CD4-positive, alpha-beta T cell treated with Interleukin-15 for 4 hours (primary cell): ENCODE data around the gene CMIP.
"Not testable (repeated sequence)": the region's sequence is repeated elsewhere in the genome, so short reads cannot be mapped to it uniquely, and the experiment has no call there.

ENCODE experiments used
- DNase-seq: peaks from one replicate; pipeline ENCODE4 v3.0.0-alpha.2; 2020; ENCODE audit warnings: low spot score

The CMIP gene

DNA sequence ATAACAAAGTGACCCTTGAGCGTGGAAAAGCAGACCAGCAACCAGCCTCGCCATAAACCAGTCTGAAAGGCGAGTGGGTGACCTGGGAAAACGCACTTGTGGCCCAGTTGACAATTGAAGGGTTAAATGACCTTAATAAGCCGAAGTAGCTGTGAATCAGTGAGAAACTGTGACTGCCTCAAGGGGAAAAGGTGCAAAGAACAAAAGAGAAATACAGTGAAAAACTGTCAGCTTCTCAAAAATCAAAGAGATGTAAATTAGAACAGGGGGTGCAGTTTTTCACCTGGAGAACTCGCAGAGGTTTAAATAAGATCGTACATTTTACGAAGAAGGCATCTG lies 124.1 kb downstream of the CMIP start:
- no peak for DNase-seq

- no peak for DNase-seq
These were observed 124.9 kb downstream of the CMIP start for GRCh38 chr16:81569361-81570034.

- DNase-seq = no peak
These were observed 125.7 kb downstream of the CMIP start for GRCh38 chr16:81570151-81570846.

- no peak for DNase-seq
These were observed 126.6 kb downstream of the CMIP start for GRCh38 chr16:81571175-81571574.

DNA sequence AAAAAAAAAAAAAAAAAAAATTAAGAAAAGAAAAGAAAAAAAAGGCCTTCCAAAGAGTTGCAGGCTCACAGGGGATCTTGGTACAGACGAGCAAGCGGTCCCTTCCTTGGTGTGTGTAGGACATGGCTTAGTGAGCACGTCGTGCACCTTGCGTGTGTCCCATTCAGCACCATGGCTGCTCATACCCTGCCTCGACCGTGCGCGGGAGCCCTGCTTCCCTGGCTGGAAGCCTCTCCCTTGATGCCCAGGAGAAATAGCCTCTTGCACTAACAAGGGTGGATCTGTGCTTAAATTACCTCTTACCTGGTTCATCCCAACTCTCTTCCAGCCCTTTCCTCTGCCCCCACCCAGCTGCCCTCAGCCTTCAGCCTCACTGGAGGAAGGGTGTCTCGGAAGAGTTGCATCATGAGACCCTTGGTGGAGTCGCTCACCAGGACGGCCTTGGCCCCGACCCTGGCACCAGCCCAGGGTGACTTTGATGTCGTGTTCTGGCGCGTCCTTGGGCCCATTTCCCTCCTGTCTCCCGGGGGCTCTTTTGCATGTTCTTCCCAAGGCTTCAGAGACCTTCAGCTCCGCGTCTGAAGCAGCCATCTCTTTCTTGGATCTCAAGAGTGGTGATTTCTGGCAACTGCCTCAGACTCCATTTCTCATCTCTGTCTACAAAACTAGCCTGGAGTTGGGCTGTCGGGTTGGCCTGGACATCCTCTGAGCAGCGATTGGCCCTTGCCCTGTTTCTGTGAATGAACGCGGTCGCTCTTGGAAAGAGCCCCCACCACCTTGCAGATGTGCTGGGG lies 127.2 kb downstream of the CMIP start:
- DNase-seq = no peak

GRCh38 chr16:81572386-81573144 lies 128.0 kb downstream of the CMIP start:
- no peak for DNase-seq

- no peak for DNase-seq
These were observed 129.0 kb downstream of the CMIP start for GRCh38 chr16:81573533-81574020.

- DNase-seq = no peak
These were observed 129.6 kb downstream of the CMIP start for GRCh38 chr16:81574168-81574567.

DNA sequence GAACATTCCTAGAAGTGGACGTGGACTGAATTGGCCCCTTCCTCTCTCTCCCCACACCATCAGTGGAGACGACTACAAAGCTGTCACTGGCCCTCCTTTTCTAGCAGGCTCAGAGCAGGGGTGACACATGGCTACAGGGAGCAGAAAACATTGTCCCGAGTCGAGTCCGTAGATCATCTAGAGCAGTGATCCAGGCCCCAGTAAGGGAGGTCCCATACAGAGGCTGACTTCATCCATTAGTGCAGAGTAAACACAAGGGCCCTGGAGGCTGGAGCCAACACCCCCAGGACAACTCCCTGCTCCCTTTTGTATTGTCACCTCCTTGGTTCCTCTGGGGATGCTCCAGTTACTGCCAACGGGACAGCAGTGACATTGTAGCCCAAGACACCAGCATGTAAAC lies 130.7 kb downstream of the CMIP start:
- no peak for DNase-seq

GRCh38 chr16:81575834-81576233 lies 131.2 kb downstream of the CMIP start:
- no peak for DNase-seq

DNA sequence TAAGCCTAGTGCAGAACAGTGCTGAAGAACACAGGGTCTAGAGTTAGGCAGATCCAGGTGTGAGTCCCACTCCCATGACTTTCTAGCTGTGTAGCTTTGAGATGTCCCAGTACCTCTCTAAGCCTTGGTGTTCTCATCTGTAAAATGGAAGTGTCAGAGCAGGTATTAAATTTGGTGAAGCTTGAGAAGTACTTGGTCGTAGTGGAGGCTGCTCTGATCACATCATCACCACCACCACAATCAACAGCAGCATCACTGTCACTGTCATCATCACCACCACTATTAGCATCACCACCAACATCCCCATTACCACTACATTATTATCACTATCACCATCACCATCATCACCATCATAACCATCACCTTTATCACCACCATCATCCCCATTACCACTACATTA lies 132.1 kb downstream of the CMIP start:
- DNase-seq = no peak

GRCh38 chr16:81577272-81577671 lies 132.7 kb downstream of the CMIP start:
- not testable (repeated sequence) for DNase-seq

- DNase-seq = no peak
These were observed 133.5 kb downstream of the CMIP start for GRCh38 chr16:81578076-81578475.

- no peak for DNase-seq
These were observed 134.2 kb downstream of the CMIP start for GRCh38 chr16:81578636-81579413.

DNA sequence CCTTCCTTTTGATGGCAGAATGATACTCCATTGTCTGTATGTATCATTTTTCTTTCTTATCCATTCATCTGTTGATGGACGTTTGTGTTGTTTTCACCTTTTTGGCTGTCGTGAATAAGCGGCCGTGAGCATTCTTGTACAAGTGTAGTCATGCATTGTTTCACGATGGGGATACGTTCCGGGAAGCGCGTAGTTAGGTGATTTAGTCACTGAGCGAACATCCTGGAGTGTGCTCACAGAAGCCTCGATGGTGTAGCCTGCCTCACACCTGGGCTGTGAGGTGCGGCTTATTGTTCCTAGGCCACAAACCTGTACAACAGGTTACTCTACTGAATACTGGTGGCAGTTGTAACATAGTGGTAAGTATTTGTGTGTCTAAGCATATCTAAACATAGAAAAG lies 136.5 kb downstream of the CMIP start:
- DNase-seq = no peak

DNA sequence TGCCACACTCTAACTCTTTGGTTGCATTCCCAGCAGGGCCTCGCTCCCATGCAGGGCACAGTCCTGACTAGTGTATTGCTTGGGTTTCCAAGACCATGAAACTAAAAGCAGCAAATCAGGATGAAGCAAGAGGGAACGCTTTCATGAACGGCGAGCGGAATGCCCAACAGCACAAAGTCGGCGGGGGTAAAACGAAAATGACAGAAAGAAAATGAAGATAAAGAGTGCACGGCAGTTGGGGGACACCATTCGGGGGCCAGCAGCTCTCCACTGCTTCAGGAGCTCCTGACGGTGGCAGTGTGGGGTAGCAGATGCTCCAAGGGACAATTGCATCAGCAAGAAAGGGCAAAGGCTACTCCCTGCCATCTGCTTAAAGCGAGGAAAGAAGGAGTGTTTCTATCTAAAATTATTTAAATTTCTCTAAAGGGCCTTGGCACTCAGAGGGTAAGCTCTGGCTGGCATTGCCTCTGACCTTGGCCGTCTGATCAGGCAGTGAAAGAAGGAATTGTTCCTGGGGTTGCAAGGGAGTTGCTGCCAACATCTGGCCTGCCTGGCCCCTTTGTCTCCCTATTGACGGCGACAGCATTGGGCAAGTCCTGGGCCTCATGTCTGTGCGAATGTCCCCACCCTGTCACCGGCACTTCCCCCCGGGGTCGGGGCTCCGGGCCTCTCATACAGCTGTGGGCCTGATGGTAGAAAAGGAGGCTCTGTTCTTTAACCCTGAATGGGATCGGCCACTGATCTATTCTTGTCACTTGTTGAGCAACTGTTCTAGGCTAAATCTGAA lies 138.2 kb downstream of the CMIP start:
- DNase-seq = no peak

DNA sequence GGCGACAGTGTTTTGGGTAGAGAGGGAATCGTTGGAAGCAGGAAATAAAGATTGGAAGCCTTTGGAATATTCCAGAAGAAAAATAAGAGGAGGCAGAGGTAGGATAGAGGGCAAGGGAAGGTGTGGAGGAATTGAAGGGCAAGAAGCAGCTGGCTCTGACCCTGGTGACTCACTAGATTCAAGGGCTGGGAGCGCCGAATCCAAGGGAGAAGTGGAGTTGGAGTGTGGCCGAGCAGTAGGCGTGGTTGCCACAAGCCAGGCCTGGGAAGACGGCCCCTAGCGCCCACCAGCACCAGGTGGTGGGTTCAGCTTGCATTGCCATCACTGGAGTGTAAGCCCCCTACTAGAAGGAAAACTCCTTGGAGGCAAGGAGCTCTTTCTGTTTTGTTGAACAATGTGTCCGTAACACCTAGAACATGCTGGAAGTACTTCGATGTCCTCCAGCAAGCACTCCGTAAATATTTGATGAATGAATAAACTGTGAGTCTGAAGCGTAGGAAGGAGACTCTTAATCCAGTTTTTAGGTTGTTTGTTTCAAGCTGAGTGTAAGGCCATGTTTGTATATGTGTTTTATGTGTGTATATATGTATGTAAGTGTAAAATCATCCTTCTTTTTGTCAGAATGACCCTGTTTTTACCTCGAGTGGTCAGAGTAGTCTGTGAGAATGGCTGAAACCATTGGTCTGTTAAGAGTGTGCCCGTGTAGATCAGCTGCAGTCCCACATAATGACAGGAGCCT lies 139.5 kb downstream of the CMIP start:
- no peak for DNase-seq

- no peak for DNase-seq
These were observed 141.2 kb downstream of the CMIP start for GRCh38 chr16:81585785-81586184.

DNA sequence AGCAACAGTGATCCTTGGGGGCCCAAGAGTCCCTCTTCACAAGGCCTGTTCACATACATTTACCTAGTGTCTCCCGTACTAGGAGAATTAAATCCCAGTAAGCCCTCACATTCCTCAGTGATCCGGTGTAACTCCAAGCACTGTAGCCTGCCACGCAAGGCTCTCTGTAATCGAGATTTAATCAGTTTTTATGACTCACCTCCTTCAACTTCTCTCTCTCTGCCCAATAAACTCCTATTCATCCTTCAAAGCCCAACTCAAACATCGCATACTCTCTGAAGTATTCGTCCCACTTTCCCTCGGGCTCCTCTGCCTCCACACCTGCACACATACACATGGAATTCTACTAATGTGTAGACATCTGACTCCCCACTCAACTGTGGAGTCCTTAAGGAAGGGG lies 141.8 kb downstream of the CMIP start:
- DNase-seq = no peak
